Measurements from ENCODE around the gene GPR148. TPM values are rescaled to one million over a fixed set of nuclear protein-coding genes. Genes with fewer than 3 reads are reported as not detected.

GPR148 gene
- total and polyA plus RNA-seq, 2 of the 4 experiments (the other 2 are of a cell fraction): not detected

- ChIA-PET POLR2A (ENCODE audit: unreplicated experiment) (no interaction called here), CTCF (no interaction called here)
- Histone ChIP-seq H2BK15ac (ENCODE audit: low read depth, low read length) (no peak overlapping the region), H2BK5ac (ENCODE audit: low read depth, low read length, poor library complexity, severe bottlenecking) (no peak overlapping the region), H3K56ac (ENCODE audit: extremely low read depth, insufficient read depth, low read length) (no peak overlapping the region), H3K23ac (ENCODE audit: low read depth, low read length) (no peak overlapping the region), H3K27ac (ENCODE audit: insufficient read depth, low read length) (no peak overlapping the region), H3K79me1 (ENCODE audit: low read depth in 1 of 2, low read length in 2 of 2) (no peaks in the 10 kb centered on the region), H2AK9ac (replicated peaks; ENCODE audit: low read depth, low read length, poor library complexity) (no peak overlapping the region), H3K9me1 (ENCODE audit: insufficient read depth, low read length) (no peaks in the 10 kb centered on the region), H3K4me2 (ENCODE audit: low read depth, low read length) (no peak overlapping the region), H2BK20ac (ENCODE audit: low read depth, low read length) (no peak overlapping the region), H2AFZ (replicated peaks; ENCODE audit: low read length, poor library complexity) (no peak overlapping the region), H3K4ac (ENCODE audit: low read depth, low read length) (no peak overlapping the region), H3K18ac (ENCODE audit: low read depth, low read length) (no peak overlapping the region), H3K4me3 (ENCODE audit: insufficient read depth, low read depth, low read length) (no peak overlapping the region), H2AK5ac (ENCODE audit: low read depth, low read length) (no peak overlapping the region), H4K91ac (ENCODE audit: insufficient read depth, low read depth, low read length) (no peak overlapping the region), H3K4me1 (ENCODE audit: control insufficient read depth, insufficient read depth, low read length) (no peaks in the 10 kb centered on the region), H3K9ac (ENCODE audit: low read depth, low read length) (no peak overlapping the region), H4K20me1 (ENCODE audit: insufficient read depth, low read length) (no peaks in the 10 kb centered on the region), H3K36me3 (ENCODE audit: control insufficient read depth, insufficient read depth, low read length) (no peaks in the 10 kb centered on the region), H2BK120ac (ENCODE audit: low read depth, low read length) (no peak overlapping the region), H4K8ac (ENCODE audit: low read depth in 2 of 2, low read length in 2 of 2) (no peak overlapping the region), H3K27me3 (ENCODE audit: control insufficient read depth, insufficient read depth, low read length) (no peaks in the 10 kb centered on the region), H3K9me3 (ENCODE audit: control insufficient read depth, insufficient read depth, low read length) (no peaks in the 10 kb centered on the region; the same call in 1 of the 2 replicates), H3K14ac (replicated peaks; ENCODE audit: low read depth, low read length) (no peak overlapping the region), H4K5ac (ENCODE audit: low read depth, low read length) (no peak overlapping the region)
- TF ChIP-seq NFE2L2 (IDR thresholded peaks at IDR 0.05; ENCODE audit: low read depth, low read length) (no peak), RFX5 (IDR thresholded peaks at IDR 0.05; ENCODE audit: low read depth, low read length) (no peak), CTCF (conservative IDR thresholded peaks at IDR 0.05; ENCODE audit: low read depth, low read length) (no peak), BHLHE40 (IDR thresholded peaks at IDR 0.05; ENCODE audit: low read depth, low read length) (no peak), SMC3 (IDR thresholded peaks at IDR 0.05; ENCODE audit: low read depth, low read length) (no peak), RAD21 (IDR thresholded peaks at IDR 0.05; ENCODE audit: low read length) (no peak)
- dilution Hi-C loops (cut with HindIII; ENCODE audit: low sequenced_read_pairs, unreplicated experiment): no loop called here
- intact Hi-C loops (cut with micrococcal nuclease): no loop called here
- ATAC-seq (ENCODE audit: low read depth) (no peak), DNase-seq (no peak)
- WGBS, 2 experiments (ENCODE audit: extremely low coverage in 2 of 2, insufficient read length in 1 of 2): no CpG with 5 or more reads among the region's 5 CpGs
- in situ Hi-C loops (cut with MboI; ENCODE audit: low sequenced_read_pairs): no loop called here
- no TSS peak for BruUV-seq (replicated peaks)
Observed at GRCh38 chr2:130764821-130765115, 35.9 kb downstream of the GPR148 start.

All from IMR-90 (cell line).